22Rv1 (cell line): Measurements from ENCODE around the gene ATP11B.

ENCODE experiments used
- CTCF ChIP-seq: fragments of 450-650 bp; IDR thresholded peaks from 2 replicates; pipeline ENCODE4 v1.5.1; 2017; ENCODE audit warnings: mild to moderate bottlenecking
- ZFX ChIP-seq: fragments of 450-650 bp; IDR thresholded peaks from 2 replicates; pipeline ENCODE4 v1.6.1; 2017; ENCODE audit warnings: antibody characterized with exemption, borderline replicate concordance

GRCh38 chr3:182785142-182785541 lies 8.2 kb upstream of the ATP11B start:
- TF ChIP-seq CTCF (no peak), ZFX (no peak)
